ENCODE results near the gene DIRAS1.

The DIRAS1 gene, protein sequence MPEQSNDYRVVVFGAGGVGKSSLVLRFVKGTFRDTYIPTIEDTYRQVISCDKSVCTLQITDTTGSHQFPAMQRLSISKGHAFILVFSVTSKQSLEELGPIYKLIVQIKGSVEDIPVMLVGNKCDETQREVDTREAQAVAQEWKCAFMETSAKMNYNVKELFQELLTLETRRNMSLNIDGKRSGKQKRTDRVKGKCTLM

DNA sequence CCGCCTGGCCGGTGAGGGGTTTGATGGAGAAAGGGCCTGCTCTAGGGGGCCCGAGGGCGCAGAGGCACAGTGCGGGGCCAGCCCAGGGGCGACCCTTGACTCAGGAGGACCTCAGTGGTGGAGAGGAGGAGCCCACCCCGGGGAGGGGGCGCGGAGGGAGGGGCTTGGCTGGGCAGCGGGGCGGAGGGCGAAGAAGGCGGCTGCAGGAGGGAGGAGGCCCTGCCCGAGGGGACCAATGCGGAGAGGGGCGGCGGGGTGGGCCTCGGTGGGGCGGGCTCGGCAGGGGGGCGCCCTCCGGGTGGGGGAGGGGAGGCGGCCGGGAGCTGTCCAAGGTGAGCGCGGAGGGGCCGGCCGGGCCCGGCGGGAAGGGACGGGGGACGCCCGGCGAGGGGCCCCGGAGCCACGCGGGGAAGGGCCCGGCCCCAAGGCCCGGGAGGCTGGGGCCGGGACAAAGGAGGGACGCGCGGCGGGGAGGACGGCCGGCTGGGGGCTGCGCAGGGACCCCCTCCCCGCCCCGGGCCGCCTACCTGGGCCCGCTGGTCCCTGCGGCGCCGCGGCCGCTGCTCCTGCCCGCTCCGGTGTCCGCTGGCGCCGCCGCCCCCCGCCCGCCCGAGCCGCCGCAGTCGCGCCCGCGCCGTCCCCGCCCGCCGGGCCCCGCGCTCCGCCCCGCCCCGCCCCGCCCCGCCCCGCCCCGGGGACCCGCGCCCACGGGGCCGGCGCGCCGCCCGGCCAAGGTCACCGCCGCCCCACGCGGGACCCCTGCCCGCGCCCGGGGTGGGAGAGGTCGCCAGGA, at the start of gene DIRAS1:
Gene DIRAS1, minus strand, starts transcription at position 596 of the 793 bp plus-strand sequence. CDS start 3,566 bp downstream, outside the sequence.
- H3K4me3 ChIP-seq (replicated peaks; ENCODE audit: low read depth, low read length): no peak within 1 kb of the TSS
- DNase-seq (ENCODE audit: low read depth): no peak
- TF ChIP-seq, protein P1, sequence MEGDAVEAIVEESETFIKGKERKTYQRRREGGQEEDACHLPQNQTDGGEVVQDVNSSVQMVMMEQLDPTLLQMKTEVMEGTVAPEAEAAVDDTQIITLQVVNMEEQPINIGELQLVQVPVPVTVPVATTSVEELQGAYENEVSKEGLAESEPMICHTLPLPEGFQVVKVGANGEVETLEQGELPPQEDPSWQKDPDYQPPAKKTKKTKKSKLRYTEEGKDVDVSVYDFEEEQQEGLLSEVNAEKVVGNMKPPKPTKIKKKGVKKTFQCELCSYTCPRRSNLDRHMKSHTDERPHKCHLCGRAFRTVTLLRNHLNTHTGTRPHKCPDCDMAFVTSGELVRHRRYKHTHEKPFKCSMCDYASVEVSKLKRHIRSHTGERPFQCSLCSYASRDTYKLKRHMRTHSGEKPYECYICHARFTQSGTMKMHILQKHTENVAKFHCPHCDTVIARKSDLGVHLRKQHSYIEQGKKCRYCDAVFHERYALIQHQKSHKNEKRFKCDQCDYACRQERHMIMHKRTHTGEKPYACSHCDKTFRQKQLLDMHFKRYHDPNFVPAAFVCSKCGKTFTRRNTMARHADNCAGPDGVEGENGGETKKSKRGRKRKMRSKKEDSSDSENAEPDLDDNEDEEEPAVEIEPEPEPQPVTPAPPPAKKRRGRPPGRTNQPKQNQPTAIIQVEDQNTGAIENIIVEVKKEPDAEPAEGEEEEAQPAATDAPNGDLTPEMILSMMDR (IDR thresholded peaks at IDR 0.05; ENCODE audit: low read length, missing control alignments): no peak

DNA sequence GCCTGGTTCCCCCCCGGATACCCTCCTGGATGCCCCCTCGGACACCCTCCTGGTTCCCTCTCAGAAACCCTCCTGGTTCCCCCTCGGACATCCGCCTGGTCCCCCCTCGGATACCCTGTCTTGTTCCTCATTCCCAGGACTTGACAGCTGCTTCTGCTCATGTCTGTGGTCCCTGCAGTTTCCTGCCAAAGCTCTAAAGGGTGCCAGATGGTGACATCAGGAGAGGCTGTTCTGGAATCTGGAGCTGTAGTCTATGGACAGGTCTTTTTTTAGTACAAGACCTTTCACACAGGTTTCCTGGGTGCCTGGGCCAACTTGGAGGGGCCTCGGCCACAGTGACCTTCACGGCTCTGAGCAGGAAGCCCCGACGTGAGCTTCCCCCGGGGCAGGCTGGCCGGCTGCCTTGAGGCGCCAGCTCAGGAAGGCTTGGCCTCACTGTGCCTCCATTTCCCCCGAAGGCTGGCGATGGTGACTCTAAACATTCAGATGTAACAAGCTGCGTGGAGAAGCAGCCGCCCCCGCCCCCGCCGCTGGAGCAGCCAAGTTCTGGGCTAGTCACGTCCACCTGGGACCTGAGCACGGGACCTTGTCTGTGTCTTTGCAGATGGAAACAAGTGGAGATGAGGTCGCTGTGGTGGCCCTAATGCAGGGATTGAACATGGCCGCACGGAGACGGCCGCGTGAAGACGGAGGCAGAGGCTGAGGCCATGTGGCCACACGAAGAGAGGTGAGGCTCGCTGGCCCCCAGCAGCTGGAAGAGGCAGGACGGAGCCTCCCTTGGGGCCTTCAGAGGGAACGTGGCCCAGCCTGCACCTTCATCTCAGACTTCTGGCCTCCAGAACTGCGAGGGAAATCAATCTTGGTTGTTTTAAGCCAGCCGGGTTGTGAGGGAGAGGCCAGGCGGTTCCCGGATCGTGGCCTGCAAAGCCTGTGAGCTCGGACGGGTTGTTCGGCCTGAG, 49.2 kb upstream of the DIRAS1 start:
- DNase-seq (ENCODE audit: low read depth): peak; percentile 74
- TF ChIP-seq, protein P1 (IDR thresholded peaks at IDR 0.05; ENCODE audit: low read length, missing control alignments): no peak
- H3K4me3 ChIP-seq (replicated peaks; ENCODE audit: low read depth, low read length): no peak overlapping the region

GRCh38 chr19:2769218-2769617, 48.0 kb upstream of the DIRAS1 start:
- TF ChIP-seq, protein P1 (IDR thresholded peaks at IDR 0.05; ENCODE audit: low read length, missing control alignments): no peak
- DNase-seq (ENCODE audit: low read depth): no peak
- no peak overlapping the region for H3K4me3 ChIP-seq (replicated peaks; ENCODE audit: low read depth, low read length)

- DNase-seq (ENCODE audit: low read depth): no peak
- no peak overlapping the region for H3K4me3 ChIP-seq (replicated peaks; ENCODE audit: low read depth, low read length)
- TF ChIP-seq, protein P1 (IDR thresholded peaks at IDR 0.05; ENCODE audit: low read length, missing control alignments): no peak
These were observed 47.4 kb upstream of the DIRAS1 start for GRCh38 chr19:2768365-2769132.

DNA sequence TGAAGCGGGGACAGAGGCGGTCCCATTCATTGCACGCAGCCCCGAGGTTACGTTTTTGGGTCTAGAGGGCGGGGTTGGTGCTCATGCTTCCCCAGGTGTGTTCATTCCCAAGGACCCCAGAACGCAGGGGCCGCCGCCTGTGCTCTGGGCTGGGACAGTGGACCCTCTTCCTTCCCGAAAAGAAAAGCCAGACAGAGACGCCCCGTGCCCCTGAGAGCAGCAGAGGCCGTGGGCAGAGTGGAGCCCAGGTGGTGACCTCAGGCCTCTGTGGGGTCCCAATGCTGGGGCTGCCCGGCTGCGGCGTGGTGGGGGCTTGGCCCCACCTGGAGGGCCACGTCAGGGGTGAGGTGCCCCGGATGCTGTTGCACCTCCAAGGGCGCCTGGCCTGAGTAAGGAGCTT, 46.5 kb upstream of the DIRAS1 start:
- no peak for DNase-seq (ENCODE audit: low read depth)
- no peak overlapping the region for H3K4me3 ChIP-seq (replicated peaks; ENCODE audit: low read depth, low read length)
- TF ChIP-seq, protein P1 (IDR thresholded peaks at IDR 0.05; ENCODE audit: low read length, missing control alignments): no peak

Data from fibroblast of pulmonary artery (primary cell).